ENCODE data around the gene ATPAF2.

ATPAF2 gene

DNA sequence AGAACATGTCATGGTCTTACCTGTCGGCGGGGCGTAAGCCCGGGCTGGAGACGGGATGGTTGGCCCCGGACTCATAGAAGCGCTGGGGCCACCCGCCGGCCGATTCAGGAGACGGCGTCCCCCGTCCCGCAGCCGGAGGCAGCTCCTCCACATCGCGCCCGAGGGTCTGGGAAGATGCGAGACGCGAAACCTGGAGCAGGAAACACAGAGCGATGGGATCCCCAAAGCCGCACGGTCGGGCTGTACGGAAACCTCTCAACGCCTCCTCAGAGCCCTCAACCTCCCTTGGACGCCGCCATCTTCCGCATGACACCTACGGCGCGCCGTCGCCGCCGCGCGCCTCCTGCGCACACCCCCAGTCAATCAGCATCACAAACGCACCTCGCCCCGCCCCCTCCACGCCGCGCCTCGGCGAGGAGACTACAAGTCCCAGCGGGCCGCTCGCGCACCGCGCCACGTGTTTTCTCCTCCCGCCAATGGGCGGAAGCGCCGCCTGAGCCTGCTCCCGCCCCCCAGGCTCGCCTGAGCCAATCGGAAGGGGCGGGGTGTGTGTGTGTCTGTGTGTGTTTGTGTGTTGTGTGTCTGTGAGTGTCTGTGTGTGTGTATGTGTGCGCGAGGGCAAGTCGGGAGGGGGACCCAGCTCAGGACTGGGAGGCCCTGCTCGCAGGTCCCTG is at the start of gene ATPAF2, which contains the start of gene GID4:
ATPAF2 (minus strand) TSS at position 308 of the 674 bp plus-strand sequence; CDS start at position 153, 155 bp downstream.
GID4 (plus strand) TSS at position 548 of the 674 bp plus-strand sequence; CDS start at position 605, 57 bp downstream.
- in situ Hi-C loops (cut with MboI; ENCODE audit: low pct_unique_long_range_greater_than_20kb, low sequenced_read_pairs, unreplicated experiment): loop anchor here (10.0 kb wide), 1 partner anchor 154 kb away; no protein-coding TSS in a partner anchor
- TF ChIP-seq, protein P1, sequence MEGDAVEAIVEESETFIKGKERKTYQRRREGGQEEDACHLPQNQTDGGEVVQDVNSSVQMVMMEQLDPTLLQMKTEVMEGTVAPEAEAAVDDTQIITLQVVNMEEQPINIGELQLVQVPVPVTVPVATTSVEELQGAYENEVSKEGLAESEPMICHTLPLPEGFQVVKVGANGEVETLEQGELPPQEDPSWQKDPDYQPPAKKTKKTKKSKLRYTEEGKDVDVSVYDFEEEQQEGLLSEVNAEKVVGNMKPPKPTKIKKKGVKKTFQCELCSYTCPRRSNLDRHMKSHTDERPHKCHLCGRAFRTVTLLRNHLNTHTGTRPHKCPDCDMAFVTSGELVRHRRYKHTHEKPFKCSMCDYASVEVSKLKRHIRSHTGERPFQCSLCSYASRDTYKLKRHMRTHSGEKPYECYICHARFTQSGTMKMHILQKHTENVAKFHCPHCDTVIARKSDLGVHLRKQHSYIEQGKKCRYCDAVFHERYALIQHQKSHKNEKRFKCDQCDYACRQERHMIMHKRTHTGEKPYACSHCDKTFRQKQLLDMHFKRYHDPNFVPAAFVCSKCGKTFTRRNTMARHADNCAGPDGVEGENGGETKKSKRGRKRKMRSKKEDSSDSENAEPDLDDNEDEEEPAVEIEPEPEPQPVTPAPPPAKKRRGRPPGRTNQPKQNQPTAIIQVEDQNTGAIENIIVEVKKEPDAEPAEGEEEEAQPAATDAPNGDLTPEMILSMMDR (IDR thresholded peaks at IDR 0.05; ENCODE audit: extremely low read depth, insufficient read depth, missing control alignments): no peak
- DNase-seq (ENCODE audit: low spot score): peak; percentile 98

DNA sequence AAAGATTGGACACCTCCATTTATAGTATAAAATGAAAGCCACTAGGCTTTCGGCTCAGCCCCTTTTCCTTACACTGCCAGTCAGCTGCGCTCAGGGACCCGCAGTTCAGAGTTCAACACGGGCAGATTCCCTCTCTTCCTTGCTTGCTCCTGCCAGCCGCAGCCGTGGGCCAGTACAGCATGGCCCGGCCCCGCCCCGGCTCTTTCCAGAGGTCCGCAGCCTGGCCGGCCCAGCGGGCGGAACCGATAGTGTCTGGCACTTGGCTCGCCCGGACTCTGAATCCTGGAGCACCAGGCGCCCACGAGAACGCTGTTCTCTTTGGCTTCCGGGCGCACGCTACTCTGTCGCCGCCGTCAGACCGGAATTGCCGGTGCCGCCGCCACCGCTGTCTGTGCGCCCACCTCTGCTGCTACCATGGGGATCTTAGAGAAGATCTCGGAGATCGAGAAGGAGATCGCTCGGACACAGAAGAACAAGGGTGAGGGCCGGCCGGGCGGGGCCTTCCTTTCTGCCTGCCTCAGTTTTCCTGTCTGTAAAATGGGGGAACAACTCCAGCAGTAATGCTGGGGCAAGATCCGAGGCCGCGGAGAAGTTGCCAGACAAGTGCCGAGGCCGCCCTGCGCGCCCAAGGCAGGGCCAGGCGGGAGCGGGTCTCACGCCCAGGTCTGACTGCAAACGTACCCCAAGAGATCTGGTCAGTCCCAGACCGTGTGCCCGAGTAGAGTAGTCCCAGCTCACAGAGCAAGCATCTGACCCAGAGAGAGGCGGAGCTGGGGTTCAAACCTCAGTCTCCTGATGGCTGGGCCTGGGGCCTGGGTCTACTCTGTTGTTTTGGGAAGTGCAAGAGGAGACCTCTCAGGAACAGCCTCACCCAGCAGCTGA is 48.9 kb upstream of the ATPAF2 start, which contains the start of gene DRG2:
DRG2 (plus strand) TSS at position 339 of the 882 bp plus-strand sequence; CDS start at position 415, 76 bp downstream.
- in situ Hi-C loops (cut with MboI; ENCODE audit: low pct_unique_long_range_greater_than_20kb, low sequenced_read_pairs, unreplicated experiment): no loop called here
- DNase-seq (ENCODE audit: low spot score): peak; percentile 92
- TF ChIP-seq, protein P1 (IDR thresholded peaks at IDR 0.05; ENCODE audit: extremely low read depth, insufficient read depth, missing control alignments): no peak

DNA sequence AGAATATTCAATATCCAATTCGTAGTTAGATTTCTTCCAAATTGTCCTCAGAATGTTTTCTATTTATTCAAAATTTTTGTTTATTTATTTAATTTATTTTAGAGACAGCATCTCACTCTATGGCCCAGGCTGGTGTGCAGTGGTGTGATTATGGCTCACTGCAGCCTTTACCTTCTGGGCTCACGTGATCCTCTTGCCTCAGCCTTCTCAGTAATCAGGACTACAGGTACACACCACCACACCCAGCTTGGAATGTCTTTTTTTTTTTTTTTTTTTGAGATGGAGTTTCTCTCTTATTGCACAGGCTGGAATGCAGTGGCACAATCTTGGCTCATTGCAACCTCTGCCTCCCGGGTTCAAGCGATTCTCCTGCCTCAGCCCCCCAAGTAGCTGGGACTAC is 45.3 kb upstream of the ATPAF2 start:
- DNase-seq (ENCODE audit: low spot score): no peak
- in situ Hi-C loops (cut with MboI; ENCODE audit: low pct_unique_long_range_greater_than_20kb, low sequenced_read_pairs, unreplicated experiment): no loop called here
- TF ChIP-seq, protein P1 (IDR thresholded peaks at IDR 0.05; ENCODE audit: extremely low read depth, insufficient read depth, missing control alignments): no peak

DNA sequence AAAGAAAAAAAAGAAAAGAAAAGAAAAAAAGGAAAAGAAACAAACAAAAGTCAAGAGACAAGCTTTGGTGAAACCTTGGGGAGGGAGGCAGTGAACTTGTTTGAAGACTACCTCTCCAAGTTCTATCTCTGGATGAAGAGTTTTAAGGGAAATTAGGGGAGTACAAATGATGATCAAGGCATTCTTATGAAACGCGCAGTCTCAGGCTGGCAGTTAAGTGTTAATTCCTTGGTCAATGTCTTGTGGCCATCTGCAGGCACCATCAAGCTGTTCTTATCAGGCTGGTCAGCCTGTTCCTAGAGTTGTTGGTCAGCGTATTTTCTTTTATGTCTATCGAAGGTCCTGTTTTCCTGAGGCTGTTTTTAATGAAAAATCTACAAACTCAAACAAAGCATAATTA is 40.6 kb upstream of the ATPAF2 start:
- no peak for DNase-seq (ENCODE audit: low spot score)
- TF ChIP-seq, protein P1 (IDR thresholded peaks at IDR 0.05; ENCODE audit: extremely low read depth, insufficient read depth, missing control alignments): no peak
- in situ Hi-C loops (cut with MboI; ENCODE audit: low pct_unique_long_range_greater_than_20kb, low sequenced_read_pairs, unreplicated experiment): no loop called here

DNA sequence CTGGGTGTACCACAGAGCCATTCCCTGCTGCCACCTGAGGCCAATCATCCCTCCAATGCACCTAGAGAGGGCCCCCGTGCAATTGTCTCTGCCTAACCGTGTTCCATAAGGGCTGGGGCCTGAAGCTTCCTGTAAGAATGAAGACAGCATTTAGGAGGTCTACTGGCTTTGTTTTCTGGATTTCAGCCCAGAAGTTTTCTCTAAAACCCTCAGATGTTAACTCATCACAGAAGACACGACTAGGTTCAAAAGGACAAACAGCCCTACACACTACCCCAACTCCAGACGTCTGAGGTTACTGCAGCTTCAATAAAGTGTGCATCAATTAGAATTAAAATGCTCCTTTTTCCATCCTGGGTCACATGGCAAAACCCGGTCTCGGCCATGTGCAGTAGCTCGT is 38.0 kb upstream of the ATPAF2 start:
- TF ChIP-seq, protein P1 (IDR thresholded peaks at IDR 0.05; ENCODE audit: extremely low read depth, insufficient read depth, missing control alignments): no peak
- no peak for DNase-seq (ENCODE audit: low spot score)
- in situ Hi-C loops (cut with MboI; ENCODE audit: low pct_unique_long_range_greater_than_20kb, low sequenced_read_pairs, unreplicated experiment): no loop called here

DNA sequence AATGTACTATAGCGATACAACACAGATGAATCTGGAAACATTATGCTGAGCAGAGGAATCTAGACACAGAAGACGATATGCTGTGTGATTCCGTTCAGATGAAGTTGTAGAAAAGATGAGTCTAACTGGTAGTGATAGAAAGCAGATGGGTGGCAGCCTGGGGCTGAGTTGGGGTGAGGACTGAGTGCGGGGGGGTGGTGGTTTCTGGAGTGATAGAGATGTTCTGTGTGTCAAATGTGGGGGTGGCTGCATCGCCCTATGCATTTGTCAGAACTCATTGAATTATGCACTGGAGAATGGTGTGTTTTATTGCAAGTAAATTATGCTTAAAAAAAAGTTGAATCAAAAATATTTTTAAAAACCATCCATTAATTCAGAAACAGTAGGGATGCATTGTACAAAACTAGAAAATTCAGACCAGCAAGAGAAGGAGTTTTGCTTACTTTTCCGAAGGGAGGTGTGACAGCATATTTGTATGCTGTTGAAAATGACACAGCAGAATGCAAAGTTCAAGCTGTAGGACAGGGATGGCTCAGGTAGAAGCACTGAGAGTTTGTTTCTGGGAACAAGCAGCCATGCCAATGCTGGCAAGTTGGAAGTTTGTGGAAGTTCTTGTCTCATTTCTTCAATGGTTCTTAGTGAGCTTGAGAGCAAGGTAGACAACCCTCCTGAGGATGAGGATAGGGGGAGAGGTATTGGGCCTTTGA is 35.8 kb upstream of the ATPAF2 start:
- in situ Hi-C loops (cut with MboI; ENCODE audit: low pct_unique_long_range_greater_than_20kb, low sequenced_read_pairs, unreplicated experiment): no loop called here

More for the DNA sequence above, 35.8 kb upstream of the ATPAF2 start:
- DNase-seq (ENCODE audit: low spot score): no peak
- TF ChIP-seq, protein P1 (IDR thresholded peaks at IDR 0.05; ENCODE audit: extremely low read depth, insufficient read depth, missing control alignments): no peak
